Dendritic cell treated with granulocyte-macrophage colony-stimulating factor and Interleukin-4, amounts not matched to agents 40 ng/mL and 50 ng/mL, for 4 days (primary cell): ENCODE results near the gene SNX32.
A peak's percentile ranks its signal among the peaks of the same experiment; 100 is the strongest.

Source experiments
- H3K27ac Mint-ChIP-seq: one replicate; pipeline ENCODE4 v1.8.0; 2022; ENCODE audit warnings: mild to moderate bottlenecking, mixed read lengths
- H3K27me3 Mint-ChIP-seq: one replicate; pipeline ENCODE4 v1.8.0; 2022; ENCODE audit warnings: mild to moderate bottlenecking, mixed read lengths
- H3K36me3 Mint-ChIP-seq: one replicate; pipeline ENCODE4 v1.8.0; 2022; ENCODE audit warnings: low read depth, mixed read lengths
- H3K4me1 Mint-ChIP-seq: one replicate; pipeline ENCODE4 v1.8.0; 2022; ENCODE audit warnings: low read depth, mixed read lengths
- H3K4me3 Mint-ChIP-seq: one replicate; pipeline ENCODE4 v1.8.0; 2022; ENCODE audit warnings: mild to moderate bottlenecking, moderate library complexity, mixed read lengths
- H3K9me3 Mint-ChIP-seq: one replicate; pipeline ENCODE4 v1.8.0; 2022; ENCODE audit warnings: mixed read lengths
- intact Hi-C: fragments of 100-400 bp; cut with micrococcal nuclease; formaldehyde crosslinking; loops from one replicate; pipeline ENCODE4 v1.15.0; 2022

Gene SNX32

DNA sequence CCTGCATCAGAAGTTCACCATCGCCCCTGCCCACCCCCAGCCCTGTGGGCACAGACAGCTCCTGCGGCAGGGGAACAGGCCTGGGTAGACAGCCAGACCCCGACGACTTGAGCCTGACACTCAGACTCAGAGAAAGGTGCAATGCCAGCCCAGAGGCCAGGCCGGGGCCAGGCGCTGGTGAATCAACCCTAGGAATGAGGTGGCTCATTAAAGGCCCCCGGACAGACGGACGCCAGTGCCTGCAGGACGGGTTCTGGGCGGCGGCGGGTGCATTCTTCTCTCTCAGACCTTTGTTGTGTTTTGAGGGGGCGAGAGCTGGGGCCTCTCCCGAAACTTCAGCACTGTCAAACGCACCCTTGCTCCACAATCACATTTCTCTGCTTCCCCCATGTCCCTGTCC, 41.3 kb upstream of the SNX32 start:
- Mint-ChIP-seq H3K9me3 (no peaks in the 10 kb centered on the region), H3K27me3 (peaks cover 63% of the 10 kb centered on the region), H3K4me3 (no peak overlapping the region), H3K4me1 (peaks cover 37% of the 10 kb centered on the region), H3K36me3 (no peaks in the 10 kb centered on the region), H3K27ac (peak overlapping the region; percentile 63)
- intact Hi-C loops = no loop called here

- Mint-ChIP-seq H3K36me3 (no peaks in the 10 kb centered on the region), H3K4me3 (no peak overlapping the region), H3K9me3 (no peaks in the 10 kb centered on the region), H3K4me1 (peaks cover 33% of the 10 kb centered on the region), H3K27ac (no peak overlapping the region), H3K27me3 (peaks cover 58% of the 10 kb centered on the region)
- intact Hi-C loops = no loop called here
Observed at GRCh38 chr11:65793144-65793581, 40.6 kb upstream of the SNX32 start.

DNA sequence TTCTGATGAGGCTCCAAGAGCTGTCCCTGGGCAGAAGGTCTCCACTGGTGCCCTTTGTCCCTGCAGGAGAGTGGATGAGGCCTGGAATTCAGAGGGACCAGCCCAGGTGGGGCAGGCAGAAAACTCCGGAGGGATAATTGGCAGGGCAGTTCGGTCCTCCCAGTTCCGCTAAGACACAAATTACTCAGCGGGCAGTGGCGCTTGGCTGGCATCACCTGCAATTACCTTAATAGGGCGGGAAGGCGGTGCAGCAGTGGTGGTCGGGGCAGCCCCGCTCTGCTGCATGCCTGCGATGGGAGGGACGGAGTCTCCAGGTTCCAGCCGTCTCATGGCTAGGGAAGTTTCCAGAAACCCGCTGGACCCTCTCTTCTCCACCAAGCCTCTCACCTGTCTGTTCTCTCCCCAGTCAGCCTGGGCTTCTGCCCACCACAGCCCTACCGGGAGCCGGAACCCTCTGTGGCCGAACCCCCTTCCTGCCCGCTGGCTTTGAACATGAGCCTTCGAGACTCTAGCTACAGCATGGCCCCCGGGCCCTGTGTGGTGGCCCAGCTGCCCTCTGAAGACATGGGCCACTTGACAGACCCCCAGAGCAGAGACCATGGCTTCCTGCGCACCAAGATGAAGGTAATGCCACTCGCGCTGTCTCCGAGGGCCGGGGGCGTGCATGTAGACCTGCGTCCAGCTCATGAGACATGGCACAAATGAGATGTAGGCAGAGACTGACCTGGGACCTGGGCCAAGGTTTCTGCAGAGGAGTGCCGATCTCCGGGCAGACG, 40.0 kb upstream of the SNX32 start:
- H3K4me3 Mint-ChIP-seq = no peak overlapping the region
- no peak overlapping the region for H3K27ac Mint-ChIP-seq
- H3K27me3 Mint-ChIP-seq = peaks cover 57% of the 10 kb centered on the region
- no peaks in the 10 kb centered on the region for H3K36me3 Mint-ChIP-seq
- intact Hi-C loops = no loop called here
- H3K9me3 Mint-ChIP-seq = no peaks in the 10 kb centered on the region
- peaks cover 28% of the 10 kb centered on the region for H3K4me1 Mint-ChIP-seq

- Mint-ChIP-seq H3K36me3 (no peaks in the 10 kb centered on the region), H3K27ac (no peak overlapping the region), H3K9me3 (no peaks in the 10 kb centered on the region), H3K27me3 (peaks cover 51% of the 10 kb centered on the region), H3K4me1 (peaks cover 28% of the 10 kb centered on the region), H3K4me3 (no peak overlapping the region)
- intact Hi-C loops = no loop called here
Observed at GRCh38 chr11:65794570-65795510, 38.9 kb upstream of the SNX32 start.

DNA sequence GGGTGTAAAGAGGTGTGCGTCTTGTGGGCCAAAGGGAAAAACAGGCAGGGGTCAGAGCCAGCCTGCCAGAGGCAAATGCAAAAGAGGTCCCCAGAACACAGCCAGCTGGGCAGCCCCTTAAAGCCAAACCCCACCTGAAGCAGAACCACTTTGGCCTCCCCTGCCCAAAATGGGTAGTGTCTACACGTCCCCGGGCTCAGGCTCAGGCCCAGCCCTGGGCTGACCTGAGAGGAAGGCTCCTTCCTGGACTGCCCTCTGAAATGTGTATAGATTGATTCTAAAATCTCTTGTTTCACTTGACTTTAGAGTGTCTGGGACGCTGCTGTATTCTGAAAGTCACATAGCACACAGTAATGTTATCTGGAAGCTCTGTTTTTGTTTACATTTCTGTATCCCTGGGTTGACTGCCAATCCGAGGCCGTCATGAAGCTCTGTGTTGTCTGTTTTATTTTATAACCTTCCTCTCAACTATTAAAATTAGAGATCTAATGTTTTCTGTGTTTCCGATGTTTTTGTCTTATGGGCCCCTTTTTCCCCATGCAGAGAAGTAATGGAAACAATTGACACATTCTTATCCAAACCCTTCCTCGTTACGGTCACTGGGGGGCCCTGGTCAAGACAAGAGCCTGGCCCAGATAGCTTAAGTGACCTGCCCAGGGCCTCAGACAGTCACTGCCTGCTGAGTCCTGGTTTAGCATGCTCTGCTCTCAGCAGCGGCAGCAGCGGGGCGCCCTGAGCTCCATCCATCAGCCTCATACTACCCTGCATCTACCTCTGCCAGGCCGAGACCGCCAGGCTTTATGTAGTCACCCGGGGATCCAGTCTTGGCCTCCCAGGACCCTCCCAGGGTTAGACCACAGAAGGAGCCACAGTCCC, 36.8 kb upstream of the SNX32 start:
- Mint-ChIP-seq H3K27ac (no peak overlapping the region), H3K4me3 (no peak overlapping the region), H3K9me3 (no peaks in the 10 kb centered on the region), H3K36me3 (no peaks in the 10 kb centered on the region), H3K4me1 (peaks cover 10% of the 10 kb centered on the region), H3K27me3 (peaks cover 52% of the 10 kb centered on the region)
- intact Hi-C loops = no loop called here

DNA sequence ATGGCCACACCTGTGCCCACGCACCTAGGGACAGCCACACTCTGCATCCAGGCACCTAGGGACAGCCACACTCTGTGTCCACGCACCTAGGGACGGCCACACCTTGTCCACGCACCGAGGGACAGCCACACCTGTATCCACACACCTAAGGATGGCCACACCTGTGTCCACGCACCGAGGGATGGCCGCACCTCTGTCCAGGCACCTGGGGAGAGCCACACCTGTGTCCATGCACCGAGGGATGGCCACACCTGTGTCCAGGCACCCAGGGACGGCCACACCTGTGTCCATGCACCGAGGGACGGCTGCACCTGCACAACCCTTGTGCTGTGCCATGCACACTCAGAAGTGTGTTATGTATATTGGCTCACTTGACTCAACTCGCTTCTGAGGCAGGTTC, 36.1 kb upstream of the SNX32 start:
- Mint-ChIP-seq H3K27ac (no peak overlapping the region), H3K4me1 (peaks cover 5% of the 10 kb centered on the region), H3K4me3 (no peak overlapping the region), H3K27me3 (peaks cover 48% of the 10 kb centered on the region), H3K9me3 (no peaks in the 10 kb centered on the region), H3K36me3 (no peaks in the 10 kb centered on the region)
- intact Hi-C loops = no loop called here

DNA sequence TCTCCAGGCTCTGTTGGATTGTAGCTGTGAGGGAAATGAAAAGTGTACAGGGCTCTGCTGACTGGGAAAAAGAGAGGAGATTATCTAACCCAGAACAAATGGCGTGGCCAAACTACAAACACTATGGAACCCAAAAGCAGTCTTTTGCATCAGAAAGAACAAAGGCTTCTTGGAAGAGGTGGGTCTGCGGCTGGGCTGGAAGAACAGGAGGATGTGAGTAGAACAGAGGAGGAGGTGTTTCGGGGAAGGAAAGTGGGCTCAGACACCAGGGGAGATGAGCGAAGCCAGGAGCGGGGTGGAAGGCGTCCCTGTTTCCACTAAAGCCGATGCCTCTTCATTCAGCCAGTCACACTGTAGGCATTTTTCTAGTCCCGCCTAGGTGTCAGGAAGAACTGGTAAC, 34.9 kb upstream of the SNX32 start:
- Mint-ChIP-seq H3K36me3 (no peaks in the 10 kb centered on the region), H3K9me3 (no peaks in the 10 kb centered on the region), H3K4me3 (no peak overlapping the region), H3K27ac (no peak overlapping the region), H3K4me1 (peaks cover 14% of the 10 kb centered on the region), H3K27me3 (peaks cover 56% of the 10 kb centered on the region)
- intact Hi-C loops = no loop called here

GRCh38 chr11:65801153-65801987, 32.4 kb upstream of the SNX32 start:
- H3K27me3 Mint-ChIP-seq = peaks cover 54% of the 10 kb centered on the region
- H3K4me3 Mint-ChIP-seq = no peak overlapping the region
- no peak overlapping the region for H3K27ac Mint-ChIP-seq
- H3K4me1 Mint-ChIP-seq = peaks cover 20% of the 10 kb centered on the region
- intact Hi-C loops = no loop called here
- no peaks in the 10 kb centered on the region for H3K36me3 Mint-ChIP-seq
- no peaks in the 10 kb centered on the region for H3K9me3 Mint-ChIP-seq

DNA sequence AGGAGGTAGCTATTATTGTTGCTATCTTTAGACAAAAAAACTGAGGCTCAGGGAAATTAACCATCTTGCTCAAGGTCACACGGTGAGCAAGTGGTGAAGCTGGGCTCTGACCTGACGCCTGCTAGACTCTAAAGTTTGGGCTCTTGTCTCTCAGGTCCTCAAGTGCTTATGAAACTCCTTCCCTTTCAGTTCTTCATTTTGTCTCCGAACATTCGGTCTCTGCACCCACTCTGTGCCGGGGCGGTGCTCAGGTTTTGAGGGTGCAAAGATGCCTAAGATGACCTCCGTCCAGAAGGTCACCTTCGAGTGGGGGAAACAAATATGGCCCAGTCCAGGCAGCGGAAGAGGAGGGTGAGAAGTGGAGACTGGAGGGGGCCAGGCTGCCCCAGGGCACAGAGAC, 30.9 kb upstream of the SNX32 start:
- Mint-ChIP-seq H3K27me3 (peaks cover 54% of the 10 kb centered on the region), H3K36me3 (no peaks in the 10 kb centered on the region), H3K4me3 (peak overlapping the region; percentile 18), H3K4me1 (peaks cover 26% of the 10 kb centered on the region), H3K27ac (peak overlapping the region; percentile 23), H3K9me3 (no peaks in the 10 kb centered on the region)
- intact Hi-C loops = no loop called here

- Mint-ChIP-seq H3K27me3 (peaks cover 56% of the 10 kb centered on the region), H3K27ac (peak overlapping the region; percentile 23), H3K4me3 (no peak overlapping the region), H3K9me3 (no peaks in the 10 kb centered on the region), H3K36me3 (no peaks in the 10 kb centered on the region), H3K4me1 (peaks cover 26% of the 10 kb centered on the region)
- intact Hi-C loops = no loop called here
Observed at GRCh38 chr11:65803797-65804492, 29.8 kb upstream of the SNX32 start.

DNA sequence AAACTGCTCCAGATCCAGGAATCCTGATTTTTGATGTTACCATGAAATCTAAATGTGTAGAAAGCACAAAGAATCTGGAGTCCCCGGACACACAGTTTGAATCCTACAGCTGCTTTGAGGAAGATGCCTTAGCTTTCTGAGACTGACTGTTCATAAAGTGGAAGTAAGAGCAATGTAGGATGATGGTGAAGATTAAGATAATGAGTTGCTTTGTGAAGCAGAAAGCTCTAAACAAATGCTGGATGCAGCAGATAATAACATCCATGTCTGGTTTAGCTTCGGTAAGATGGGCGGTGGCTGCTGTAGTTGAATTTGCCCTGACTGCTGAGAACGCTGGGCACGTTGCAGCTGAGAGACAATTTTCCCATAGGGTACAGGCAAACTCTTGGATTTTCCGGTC, 26.8 kb upstream of the SNX32 start:
- Mint-ChIP-seq H3K4me1 (peaks cover 40% of the 10 kb centered on the region), H3K9me3 (no peaks in the 10 kb centered on the region), H3K27ac (no peak overlapping the region), H3K27me3 (peaks cover 63% of the 10 kb centered on the region), H3K36me3 (no peaks in the 10 kb centered on the region), H3K4me3 (no peak overlapping the region)
- intact Hi-C loops = no loop called here

DNA sequence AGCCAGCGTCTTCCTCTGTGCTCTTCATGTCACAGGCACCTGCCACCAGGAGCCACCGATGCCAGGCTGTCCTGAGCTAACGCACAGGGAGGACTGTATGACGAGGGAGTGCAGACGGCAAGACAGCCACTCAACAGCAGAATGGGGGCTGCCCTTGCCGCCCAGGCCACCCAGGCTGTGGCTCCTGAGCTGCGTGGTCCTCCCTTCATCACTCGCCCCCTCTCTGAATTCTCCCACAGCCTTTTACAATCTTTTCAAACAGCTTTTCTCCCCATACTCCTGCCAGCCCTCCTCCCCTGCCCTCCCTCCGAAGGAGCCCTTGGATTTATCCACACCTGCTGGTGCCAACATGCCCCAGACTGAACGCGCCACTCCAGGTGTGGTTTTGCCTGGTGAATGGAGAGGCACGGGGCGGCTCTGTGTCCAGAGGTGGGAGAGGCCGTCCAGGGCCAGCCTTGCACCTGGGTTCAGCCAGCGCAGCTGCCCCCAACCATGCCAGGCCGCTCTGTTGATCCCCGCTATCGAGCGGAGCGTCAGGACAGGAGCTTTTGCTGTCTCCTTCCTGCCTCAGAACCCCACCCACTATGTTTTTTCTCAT, 24.9 kb upstream of the SNX32 start:
- H3K27ac Mint-ChIP-seq = no peak overlapping the region
- intact Hi-C loops = no loop called here
- H3K4me1 Mint-ChIP-seq = peaks cover 35% of the 10 kb centered on the region
- H3K4me3 Mint-ChIP-seq = no peak overlapping the region
- peaks cover 51% of the 10 kb centered on the region for H3K27me3 Mint-ChIP-seq
- peaks cover 3% of the 10 kb centered on the region for H3K36me3 Mint-ChIP-seq
- no peaks in the 10 kb centered on the region for H3K9me3 Mint-ChIP-seq
